ENCODE data around the gene SLC6A17.

GRCh38 chr1:110119843-110120242 lies 30.5 kb upstream of the SLC6A17 start:
- TF ChIP-seq CTCF (IDR thresholded peaks at IDR 0.05), result no peak
- TF ChIP-seq POLR2A (IDR thresholded peaks at IDR 0.05), result no peak

Data from prostate gland (tissue), 2 donors.